ENCODE results near the gene CITED4. TPM values are rescaled to one million over a fixed set of nuclear protein-coding genes. Genes with fewer than 3 reads are reported as not detected.

CITED4 gene
- total RNA-seq, 1 donor from 2014 or later: 3.6 TPM

DNA sequence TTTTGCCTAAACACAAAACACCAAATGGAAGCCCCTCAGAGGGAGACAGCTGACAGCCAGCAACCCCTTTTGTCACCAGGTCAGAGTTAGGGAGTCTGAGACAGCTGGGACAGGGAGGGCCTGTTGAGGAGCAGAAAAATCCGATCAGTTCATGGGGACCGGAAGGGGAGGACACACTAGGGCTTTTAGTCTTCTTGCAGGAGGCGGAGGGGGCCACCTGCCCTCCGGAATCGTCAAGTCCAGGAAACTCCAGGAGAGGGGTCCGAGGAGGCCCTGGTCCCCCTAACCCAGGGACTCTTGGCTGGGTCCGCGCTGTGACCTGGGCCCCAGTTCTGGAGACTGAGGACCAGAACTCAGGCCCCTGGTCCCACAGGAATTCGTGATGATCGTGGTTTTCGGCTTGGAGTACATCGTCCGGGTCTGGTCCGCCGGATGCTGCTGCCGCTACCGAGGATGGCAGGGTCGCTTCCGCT is 44.3 kb downstream of the CITED4 start:
- no peak for DNase-seq (ENCODE audit: low spot score)
- H3K36me3 Mint-ChIP-seq (ENCODE audit: low read depth, unreplicated experiment): no peaks in the 10 kb centered on the region
- H3K4me1 Mint-ChIP-seq (ENCODE audit: unreplicated experiment): peaks cover 5% of the 10 kb centered on the region
- no peak overlapping the region for H3K27ac Mint-ChIP-seq (ENCODE audit: unreplicated experiment)
- H3K9me3 Mint-ChIP-seq (ENCODE audit: unreplicated experiment): no peaks in the 10 kb centered on the region
- TF ChIP-seq, protein P1, sequence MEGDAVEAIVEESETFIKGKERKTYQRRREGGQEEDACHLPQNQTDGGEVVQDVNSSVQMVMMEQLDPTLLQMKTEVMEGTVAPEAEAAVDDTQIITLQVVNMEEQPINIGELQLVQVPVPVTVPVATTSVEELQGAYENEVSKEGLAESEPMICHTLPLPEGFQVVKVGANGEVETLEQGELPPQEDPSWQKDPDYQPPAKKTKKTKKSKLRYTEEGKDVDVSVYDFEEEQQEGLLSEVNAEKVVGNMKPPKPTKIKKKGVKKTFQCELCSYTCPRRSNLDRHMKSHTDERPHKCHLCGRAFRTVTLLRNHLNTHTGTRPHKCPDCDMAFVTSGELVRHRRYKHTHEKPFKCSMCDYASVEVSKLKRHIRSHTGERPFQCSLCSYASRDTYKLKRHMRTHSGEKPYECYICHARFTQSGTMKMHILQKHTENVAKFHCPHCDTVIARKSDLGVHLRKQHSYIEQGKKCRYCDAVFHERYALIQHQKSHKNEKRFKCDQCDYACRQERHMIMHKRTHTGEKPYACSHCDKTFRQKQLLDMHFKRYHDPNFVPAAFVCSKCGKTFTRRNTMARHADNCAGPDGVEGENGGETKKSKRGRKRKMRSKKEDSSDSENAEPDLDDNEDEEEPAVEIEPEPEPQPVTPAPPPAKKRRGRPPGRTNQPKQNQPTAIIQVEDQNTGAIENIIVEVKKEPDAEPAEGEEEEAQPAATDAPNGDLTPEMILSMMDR (IDR thresholded peaks at IDR 0.05; ENCODE audit: unreplicated experiment): no peak
- no peak overlapping the region for H3K4me3 Mint-ChIP-seq (ENCODE audit: unreplicated experiment)
- H3K27me3 Mint-ChIP-seq (ENCODE audit: unreplicated experiment): peaks cover 6% of the 10 kb centered on the region

DNA sequence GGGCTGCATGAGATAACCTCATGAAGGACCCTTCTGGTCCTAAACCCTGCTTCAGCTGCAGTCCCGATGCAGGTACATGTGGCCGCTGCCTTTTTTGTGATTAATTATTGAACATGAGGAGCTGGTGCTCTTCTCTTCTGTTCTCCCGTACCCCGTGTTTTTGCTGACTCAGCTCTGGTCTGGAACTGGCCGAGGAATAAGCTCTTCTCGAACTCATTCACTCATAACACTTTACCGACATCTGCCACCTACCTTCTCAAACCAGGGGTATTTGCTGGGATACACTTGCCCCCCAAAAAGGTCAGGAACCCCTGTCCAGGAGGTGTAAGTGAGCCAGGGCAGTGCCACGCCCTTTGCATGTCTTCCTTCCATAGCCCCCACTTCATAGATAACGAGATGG is 46.7 kb downstream of the CITED4 start:
- Mint-ChIP-seq H3K27ac (ENCODE audit: unreplicated experiment) (peak overlapping the region; percentile 3), H3K36me3 (ENCODE audit: low read depth, unreplicated experiment) (no peaks in the 10 kb centered on the region), H3K9me3 (ENCODE audit: unreplicated experiment) (no peaks in the 10 kb centered on the region), H3K27me3 (ENCODE audit: unreplicated experiment) (peaks cover 8% of the 10 kb centered on the region), H3K4me3 (ENCODE audit: unreplicated experiment) (no peak overlapping the region), H3K4me1 (ENCODE audit: unreplicated experiment) (peaks cover 5% of the 10 kb centered on the region)
- no peak for DNase-seq (ENCODE audit: low spot score)
- TF ChIP-seq, protein P1 (IDR thresholded peaks at IDR 0.05; ENCODE audit: unreplicated experiment): no peak

Other genes with a start within 250 kb of the CITED4 start
- 5.4 TPM for gene RIMS3, start 196.7 kb downstream of the CITED4 start, total RNA-seq (ENCODE audit: unreplicated experiment)
- 49.7 TPM for gene NFYC, start 170.7 kb downstream of the CITED4 start, total RNA-seq (ENCODE audit: unreplicated experiment)
- gene KCNQ4, start 78.6 kb downstream of the CITED4 start, total RNA-seq (ENCODE audit: unreplicated experiment): 1.5 TPM
- 41.2 TPM for gene CTPS1, start 117.3 kb upstream of the CITED4 start, total RNA-seq (ENCODE audit: unreplicated experiment)
- 0.38 TPM for gene SLFNL1, start 159.4 kb upstream of the CITED4 start, total RNA-seq (ENCODE audit: unreplicated experiment)

Data from endothelial cell (in vitro differentiated cells).